NAMALWA (cell line): ENCODE measurements around the gene TSC1.
"Not testable (repeated sequence)": the region's sequence is repeated elsewhere in the genome, so short reads cannot be mapped to it uniquely, and the experiment has no call there.

Source experiments
- DNase-seq: peaks from one replicate; pipeline ENCODE4 v3.0.0-alpha.2; 2015; ENCODE audit warnings: low spot score

Gene TSC1

DNA sequence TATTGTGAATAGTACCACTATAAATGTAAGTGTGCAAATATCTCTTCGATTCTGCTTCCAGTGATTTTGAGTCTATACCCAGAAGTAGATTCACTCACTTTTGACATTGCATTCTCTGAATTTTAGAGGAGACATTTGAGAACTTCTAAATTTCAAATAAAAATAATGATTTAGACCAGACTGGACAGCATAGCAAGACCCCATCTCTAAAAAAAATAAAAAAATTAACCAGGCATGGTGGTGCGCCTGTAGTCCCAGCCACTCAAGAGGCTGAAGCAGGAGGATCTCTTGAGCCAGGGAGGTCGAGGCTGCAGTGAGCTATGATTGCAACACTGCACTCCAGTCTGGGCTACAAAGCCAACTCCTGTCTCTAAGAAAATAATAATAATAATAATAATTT lies 32.2 kb upstream of the TSC1 start:
- no peak for DNase-seq

DNA sequence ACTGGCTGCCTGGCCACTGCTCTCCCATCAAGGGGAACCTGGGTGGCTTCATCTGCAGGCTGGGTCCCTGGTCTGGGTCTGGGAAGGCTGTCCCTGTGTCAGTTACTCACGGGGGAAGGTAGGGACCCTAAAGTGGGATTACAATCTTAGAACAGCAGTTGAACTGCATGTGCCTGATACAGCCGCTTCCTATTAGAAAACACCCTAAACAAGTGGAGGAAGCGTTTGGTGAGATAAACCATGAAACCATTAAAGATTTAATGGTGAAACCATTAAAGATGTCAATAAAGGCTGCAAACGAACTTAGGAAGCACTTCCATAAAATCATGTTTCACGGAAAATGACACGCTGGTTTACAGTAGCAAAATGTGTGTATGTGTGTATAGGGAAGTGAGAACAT lies 31.5 kb upstream of the TSC1 start:
- no peak for DNase-seq

DNA sequence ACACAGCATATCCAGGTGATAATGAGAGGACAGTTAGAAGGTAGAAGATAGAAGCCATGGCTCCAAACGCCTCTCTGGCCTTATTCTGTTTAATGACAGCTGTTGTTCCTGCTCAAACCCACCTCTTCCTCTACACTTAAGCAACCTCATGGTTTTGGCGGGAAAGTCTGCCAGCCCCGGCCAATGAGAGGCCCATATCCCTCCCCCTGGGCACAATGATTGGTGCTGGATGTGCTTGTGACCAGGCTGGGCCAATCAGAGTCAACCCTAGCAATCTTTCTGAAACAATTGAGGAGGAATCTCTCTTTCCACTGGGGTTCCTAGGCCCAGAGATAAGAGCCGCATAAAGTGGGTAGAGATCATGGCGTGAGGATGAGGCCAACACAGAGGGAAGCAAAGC lies 29.3 kb upstream of the TSC1 start:
- peak; percentile 84 for DNase-seq

DNA sequence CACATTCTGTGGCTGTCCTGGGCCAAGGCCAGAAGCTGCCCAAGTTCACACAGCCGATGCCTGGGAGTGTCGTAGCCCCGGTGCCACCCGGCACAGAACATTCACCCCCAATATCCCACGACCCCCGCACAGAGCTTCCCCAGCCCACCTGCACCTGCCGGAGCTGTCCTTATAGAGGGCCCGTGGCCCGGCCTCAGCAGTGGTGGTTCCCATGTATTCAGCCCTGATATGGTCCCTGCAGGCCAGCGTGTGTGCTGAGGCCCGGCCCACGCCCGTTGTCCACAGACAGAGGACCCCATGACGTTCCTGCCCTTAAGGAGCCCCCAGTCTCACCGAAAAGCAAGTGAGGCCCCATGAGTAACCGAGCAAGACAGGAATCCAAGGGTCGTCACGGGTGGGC lies 28.8 kb upstream of the TSC1 start:
- DNase-seq, result no peak

- DNase-seq, result no peak
These were observed 26.1 kb upstream of the TSC1 start for GRCh38 chr9:132970324-132971062.

DNA sequence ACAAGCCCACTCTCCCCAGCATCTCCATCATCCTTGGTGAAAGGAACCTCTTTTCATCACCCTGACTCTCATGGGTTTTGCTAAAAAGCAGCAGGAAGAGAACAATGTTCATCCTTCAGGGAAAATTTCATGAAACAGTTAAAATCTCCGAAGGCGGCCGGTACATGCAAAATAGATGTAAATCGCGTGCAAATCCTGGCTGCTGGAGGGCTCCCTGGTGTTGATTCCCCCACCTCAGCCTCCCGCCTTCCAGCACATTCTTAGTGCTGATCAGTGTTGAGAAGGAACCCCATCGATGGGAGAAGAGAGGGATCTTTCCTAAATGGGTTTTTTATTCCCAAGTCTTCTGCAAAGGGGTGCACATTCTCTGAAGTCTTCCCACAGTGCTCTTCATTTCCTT lies 25.4 kb upstream of the TSC1 start:
- DNase-seq, result no peak

- DNase-seq, result not testable (repeated sequence)
These were observed 23.5 kb upstream of the TSC1 start for GRCh38 chr9:132967908-132968307.

- DNase-seq, result no peak
These were observed 21.1 kb upstream of the TSC1 start for GRCh38 chr9:132965478-132965877.

- DNase-seq, result no peak
These were observed 16.6 kb upstream of the TSC1 start for GRCh38 chr9:132961002-132961401.

DNA sequence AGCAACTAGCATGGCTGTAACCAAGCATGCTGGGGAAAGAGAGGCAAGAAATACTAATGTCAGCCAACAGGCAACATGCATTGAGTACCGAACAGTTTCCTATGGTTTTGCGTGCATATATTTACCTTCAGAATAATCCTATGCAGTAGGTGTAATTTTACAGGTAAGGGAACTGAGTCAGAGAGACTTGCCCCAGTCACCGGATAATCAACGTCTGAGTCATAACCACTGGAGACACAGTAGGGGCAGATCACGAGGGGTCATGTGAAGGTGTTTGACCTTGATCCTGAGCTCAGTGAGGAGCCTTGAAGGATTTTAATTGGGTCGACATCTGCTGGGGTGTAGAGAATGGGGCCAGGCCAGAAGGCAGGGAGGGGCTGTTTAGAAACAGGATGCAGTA lies 13.4 kb upstream of the TSC1 start:
- no peak for DNase-seq

GRCh38 chr9:132955768-132956167 lies 11.4 kb upstream of the TSC1 start:
- DNase-seq, result no peak

DNA sequence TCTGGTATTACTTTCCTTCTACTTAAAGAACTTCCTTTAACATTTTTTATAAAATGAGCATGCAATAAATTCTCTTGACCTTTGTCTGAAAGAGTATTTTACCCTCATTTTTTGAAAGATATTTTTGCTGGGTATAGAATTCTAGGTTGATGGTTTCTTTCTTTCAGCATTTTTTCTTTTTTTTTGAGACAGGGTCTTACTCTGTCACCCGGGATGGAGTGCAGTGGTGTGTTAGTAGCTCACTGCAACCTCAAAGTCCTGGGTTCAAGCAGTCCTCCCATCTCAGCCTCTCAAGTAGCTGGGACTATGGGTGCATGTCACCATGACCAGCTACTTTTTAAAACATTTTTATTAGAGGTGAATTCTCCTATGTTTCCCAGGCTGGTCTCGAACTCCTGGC lies 10.7 kb upstream of the TSC1 start:
- no peak for DNase-seq

GRCh38 chr9:132949709-132950108 lies 5.3 kb upstream of the TSC1 start:
- no peak for DNase-seq

DNA sequence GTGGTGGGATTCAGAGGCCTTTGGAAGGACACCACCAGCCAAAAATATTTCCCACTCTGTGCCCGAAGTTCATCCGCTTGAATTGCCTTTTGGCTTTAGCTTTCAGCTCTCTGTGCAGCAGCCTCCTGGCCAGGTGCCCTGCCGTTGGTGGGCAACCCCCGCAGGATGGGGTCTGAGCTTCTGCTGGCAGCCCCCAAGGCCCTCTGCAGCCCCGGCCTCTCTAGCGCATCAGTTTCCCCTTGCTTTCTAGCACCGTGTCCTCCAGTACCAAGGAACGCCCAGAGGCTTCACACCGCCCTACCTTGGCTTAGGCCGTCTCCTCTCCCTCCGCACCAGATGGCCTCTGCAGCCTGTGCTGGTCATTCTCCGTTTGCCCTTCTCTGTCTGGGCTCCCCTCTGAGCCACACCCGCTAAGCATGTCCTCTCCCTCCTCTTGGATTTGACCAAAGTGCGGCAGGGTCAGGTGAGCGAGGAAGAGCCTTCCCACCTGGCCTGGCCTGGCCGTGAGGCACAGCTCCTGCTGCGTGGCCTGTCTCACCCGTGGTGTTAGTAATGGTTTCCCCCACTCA lies 4.2 kb upstream of the TSC1 start:
- no peak for DNase-seq

GRCh38 chr9:132947756-132948155 lies 3.3 kb upstream of the TSC1 start:
- no peak for DNase-seq

GRCh38 chr9:132946631-132947295 lies 2.3 kb upstream of the TSC1 start:
- DNase-seq, result no peak

DNA sequence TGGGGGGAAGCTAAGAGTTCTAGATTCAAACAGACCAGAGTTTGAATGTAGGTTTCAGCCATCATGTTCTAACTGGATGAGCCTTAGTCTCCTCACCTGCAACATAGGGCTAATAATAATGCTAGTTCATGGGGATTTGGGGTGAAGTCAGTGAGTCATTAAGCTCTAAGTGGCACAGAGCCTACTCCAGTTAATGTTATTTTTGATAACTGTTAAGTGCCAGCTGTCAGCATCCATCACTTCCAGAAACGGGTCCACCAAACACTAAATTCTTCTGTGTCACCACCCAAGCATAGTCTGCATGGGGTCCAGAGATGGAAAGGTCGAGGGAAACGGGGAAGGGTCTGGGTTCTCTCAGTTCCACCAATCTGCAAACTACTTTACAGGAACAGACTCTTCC lies 1.8 kb upstream of the TSC1 start:
- DNase-seq, result no peak

- DNase-seq, result peak; percentile 15
These were observed 1.0 kb upstream of the TSC1 start for GRCh38 chr9:132945186-132946130.

- peak; percentile 86 for DNase-seq
These were observed 644 bp downstream of the TSC1 start for GRCh38 chr9:132943651-132944293.

DNA sequence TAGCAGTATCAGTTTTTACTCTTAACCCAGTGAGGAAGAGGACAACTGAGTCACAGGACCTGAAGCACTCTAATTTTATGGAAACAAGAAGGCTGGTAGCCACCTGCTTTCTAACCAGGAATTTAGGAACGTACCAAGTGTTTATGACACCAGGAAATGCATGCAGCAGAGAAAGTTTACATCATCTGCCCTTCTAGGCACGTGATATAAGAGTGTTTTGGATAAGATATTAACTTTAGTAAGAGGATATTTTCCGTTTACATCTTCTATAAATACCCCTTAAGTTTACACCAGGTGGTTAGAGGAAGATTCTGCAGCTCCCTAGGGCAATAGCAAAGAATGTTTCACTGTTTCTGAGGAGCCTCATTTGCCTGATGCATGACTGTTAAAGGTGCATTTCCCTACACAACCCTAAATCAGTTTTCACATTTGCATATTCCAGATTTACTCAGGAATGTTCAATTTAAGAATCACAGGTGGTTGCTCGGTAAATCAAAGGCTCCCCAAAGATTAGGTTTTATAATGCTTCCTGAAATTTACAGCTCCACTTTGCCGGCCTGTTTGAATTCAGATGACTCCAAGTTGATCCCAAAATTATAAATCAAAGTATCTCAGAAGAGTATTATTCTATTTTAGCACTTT lies 1.8 kb downstream of the TSC1 start:
- DNase-seq, result peak; percentile 90

DNA sequence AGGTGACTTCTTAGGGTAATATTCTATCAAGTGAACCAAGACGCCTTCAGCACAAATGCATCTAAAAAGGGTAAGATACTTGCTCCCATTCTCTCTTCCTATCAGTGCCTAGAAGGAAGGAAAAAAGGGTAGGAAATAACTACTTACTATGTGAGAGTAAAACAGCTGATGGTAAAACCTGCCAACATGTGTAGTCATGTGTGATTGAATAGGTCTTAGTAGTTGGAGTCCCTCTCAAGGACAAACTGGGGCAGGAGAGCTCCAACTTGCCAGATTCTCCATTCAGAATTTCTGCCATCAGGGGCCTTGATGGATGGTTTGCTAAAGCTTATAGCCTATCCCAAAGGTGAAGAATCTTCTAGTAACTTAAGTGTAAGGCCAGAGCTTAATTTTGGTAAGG lies 5.2 kb downstream of the TSC1 start:
- no peak for DNase-seq
